HEK293 (cell line): ENCODE results near the gene GPLD1.

Experiments
- CTCF ChIP-seq: fragments of 450-650 bp; formaldehyde crosslinking; IDR thresholded peaks from 2 replicates; pipeline ENCODE4 v1.5.1; 2016; ENCODE audit warnings: missing biosample characterization, missing genetic modification characterization
- KLF1 ChIP-seq: fragments of 450-650 bp; formaldehyde crosslinking; IDR thresholded peaks from 2 replicates; pipeline ENCODE4 v1.5.1; 2016; ENCODE audit warnings: missing biosample characterization, missing genetic modification characterization
- ZBTB1 ChIP-seq: fragments of 450-650 bp; formaldehyde crosslinking; IDR thresholded peaks from 2 replicates; pipeline ENCODE4 v1.5.1; 2016; ENCODE audit warnings: missing biosample characterization, missing genetic modification characterization
- ZBTB7A ChIP-seq: fragments of 450-650 bp; formaldehyde crosslinking; IDR thresholded peaks from 2 replicates; pipeline ENCODE4 v1.5.1; 2016; ENCODE audit warnings: low read depth, missing biosample characterization, missing genetic modification characterization
- ZNF707 ChIP-seq: fragments of 450-650 bp; formaldehyde crosslinking; IDR thresholded peaks from 2 replicates; pipeline ENCODE4 v1.5.1; 2016; ENCODE audit warnings: missing biosample characterization, missing genetic modification characterization

- TF ChIP-seq ZBTB1 (no peak), CTCF (tag by site-specific recombination) (no peak), ZBTB7A (tag by site-specific recombination) (no peak), KLF1 (tag by site-specific recombination) (no peak), ZNF707 (no peak)
Observed at GRCh38 chr6:24455061-24455460, 34.3 kb downstream of the GPLD1 start.
